HL-60 (cell line): Measurements from ENCODE around the gene SETD5.

Source experiments
- DNase-seq, 2 experiments: peaks; one replicate each; pipeline ENCODE4 v3.0.0-alpha.2; 2010 to 2020; ENCODE audit warnings: low read depth in 1 of 2, low spot score in 1 of 2
- H3K27ac ChIP-seq: fragments of 250-450 bp; sonication (Bioruptor Pico); replicated peaks from 2 replicates; pipeline ENCODE4 v1.5.1; 2020; ENCODE audit warnings: mild to moderate bottlenecking, moderate library complexity
- H3K27me3 ChIP-seq: fragments of 250-450 bp; sonication (Bioruptor Pico); 2 replicates; pipeline ENCODE4 v1.5.1; 2021; ENCODE audit warnings: mild to moderate bottlenecking, moderate library complexity; ENCODE audit not compliant: insufficient read depth, poor library complexity, severe bottlenecking
- H3K4me3 ChIP-seq: replicated peaks from 2 replicates; pipeline ENCODE4 v1.5.1; 2011; ENCODE audit warnings: mild to moderate bottlenecking, control low read depth, low read length; ENCODE audit not compliant: insufficient read depth
- GABPA ChIP-seq: IDR thresholded peaks from 2 replicates; pipeline ENCODE4 v1.6.1; 2012; ENCODE audit warnings: low read depth
- POLR2AphosphoS5 ChIP-seq: IDR thresholded peaks from 2 replicates; pipeline ENCODE4 v1.6.1; 2012; ENCODE audit warnings: low read depth
- REST ChIP-seq: IDR thresholded peaks from 2 replicates; pipeline ENCODE4 v1.6.1; 2012; ENCODE audit warnings: low read depth; ENCODE audit not compliant: insufficient replicate concordance
- SPI1 ChIP-seq: IDR thresholded peaks from 2 replicates; pipeline ENCODE4 v1.6.1; 2012; ENCODE audit warnings: low read depth, mild to moderate bottlenecking, borderline replicate concordance
- TF ChIP-seq, protein P1 (sequence below): IDR thresholded peaks from one replicate; pipeline ENCODE4 v1.5.1; 2011; ENCODE audit warnings: low read length, control low read depth, inconsistent platforms; ENCODE audit not compliant: insufficient read depth

The SETD5 gene

GRCh38 chr3:9402410-9403228 is 5.2 kb downstream of the SETD5 start:
- no peak overlapping the region for H3K4me3 ChIP-seq
- no peak for DNase-seq
- TF ChIP-seq POLR2AphosphoS5 = no peak
- no peak for TF ChIP-seq GABPA
- TF ChIP-seq REST = no peak
- TF ChIP-seq, protein P1, sequence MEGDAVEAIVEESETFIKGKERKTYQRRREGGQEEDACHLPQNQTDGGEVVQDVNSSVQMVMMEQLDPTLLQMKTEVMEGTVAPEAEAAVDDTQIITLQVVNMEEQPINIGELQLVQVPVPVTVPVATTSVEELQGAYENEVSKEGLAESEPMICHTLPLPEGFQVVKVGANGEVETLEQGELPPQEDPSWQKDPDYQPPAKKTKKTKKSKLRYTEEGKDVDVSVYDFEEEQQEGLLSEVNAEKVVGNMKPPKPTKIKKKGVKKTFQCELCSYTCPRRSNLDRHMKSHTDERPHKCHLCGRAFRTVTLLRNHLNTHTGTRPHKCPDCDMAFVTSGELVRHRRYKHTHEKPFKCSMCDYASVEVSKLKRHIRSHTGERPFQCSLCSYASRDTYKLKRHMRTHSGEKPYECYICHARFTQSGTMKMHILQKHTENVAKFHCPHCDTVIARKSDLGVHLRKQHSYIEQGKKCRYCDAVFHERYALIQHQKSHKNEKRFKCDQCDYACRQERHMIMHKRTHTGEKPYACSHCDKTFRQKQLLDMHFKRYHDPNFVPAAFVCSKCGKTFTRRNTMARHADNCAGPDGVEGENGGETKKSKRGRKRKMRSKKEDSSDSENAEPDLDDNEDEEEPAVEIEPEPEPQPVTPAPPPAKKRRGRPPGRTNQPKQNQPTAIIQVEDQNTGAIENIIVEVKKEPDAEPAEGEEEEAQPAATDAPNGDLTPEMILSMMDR = no peak
- no peak for TF ChIP-seq SPI1
- H3K27me3 ChIP-seq = no peaks in the 10 kb centered on the region
- no peak overlapping the region; the same call in 1 of the 2 replicates for H3K27ac ChIP-seq

DNA sequence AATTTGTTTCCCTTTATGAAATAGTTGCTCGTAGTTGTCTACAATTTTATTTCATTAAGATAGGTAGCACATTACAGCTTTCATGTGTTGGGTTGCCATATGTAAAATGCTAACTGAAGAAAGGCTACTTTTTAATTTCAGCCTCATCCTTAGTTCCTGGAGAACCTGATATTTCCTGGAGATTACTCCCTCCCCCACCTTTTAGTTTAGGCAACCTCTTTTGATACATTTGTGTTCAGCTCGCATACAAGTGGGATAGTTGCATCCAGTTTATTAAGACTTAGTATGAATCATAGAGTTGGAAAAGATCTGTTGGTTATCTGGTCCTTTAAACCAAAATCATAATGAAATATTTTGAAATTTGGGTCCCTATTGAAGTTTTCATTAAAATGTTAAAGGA is 6.0 kb downstream of the SETD5 start:
- no peak for DNase-seq
- Histone ChIP-seq H3K4me3 (no peak overlapping the region), H3K27ac (no peak overlapping the region), H3K27me3 (no peaks in the 10 kb centered on the region)
- no peak for TF ChIP-seq REST
- no peak for TF ChIP-seq POLR2AphosphoS5
- no peak for TF ChIP-seq SPI1
- TF ChIP-seq, protein P1 = no peak
- TF ChIP-seq GABPA = no peak

GRCh38 chr3:9404680-9405079 is 7.3 kb downstream of the SETD5 start:
- DNase-seq = no peak
- H3K27ac ChIP-seq = no peak overlapping the region
- TF ChIP-seq SPI1 = no peak
- no peak for TF ChIP-seq POLR2AphosphoS5
- TF ChIP-seq, protein P1 = no peak
- TF ChIP-seq GABPA = no peak
- TF ChIP-seq REST = no peak
- no peaks in the 10 kb centered on the region for H3K27me3 ChIP-seq
- H3K4me3 ChIP-seq = no peak overlapping the region
